ENCODE results near the gene CXCR1.

CXCR1 gene

DNA sequence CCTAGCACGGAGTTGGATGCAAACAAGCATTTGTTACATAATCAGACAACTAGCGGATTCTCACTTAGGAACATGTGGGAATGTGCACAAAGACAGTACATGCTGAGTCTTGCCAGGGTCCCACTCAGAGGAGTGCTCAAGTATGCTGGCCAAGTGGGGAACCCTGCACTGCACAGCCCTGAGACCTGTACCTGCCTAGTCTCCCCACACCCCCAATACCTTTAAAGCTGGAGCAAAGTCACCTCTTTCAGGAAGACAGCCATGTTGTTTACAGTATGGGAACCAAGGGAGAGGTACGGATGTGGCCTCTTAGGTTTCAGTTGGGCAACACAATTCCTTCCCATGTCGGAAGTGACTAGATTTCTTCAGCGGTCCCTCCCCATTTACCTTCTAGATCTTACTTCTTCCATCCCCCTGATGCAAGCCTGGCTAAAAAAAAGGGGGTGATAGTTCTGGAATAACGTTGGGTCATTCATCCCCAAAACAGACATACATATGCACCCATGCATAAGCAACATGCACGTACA lies 10.7 kb downstream of the CXCR1 start:
- Histone ChIP-seq H3K4me1 (ENCODE audit: control insufficient read depth in 1 of 2, insufficient read depth in 2 of 2, low read length in 2 of 2) (no peaks in the 10 kb centered on the region), H3K9me3 (ENCODE audit: control insufficient read depth in 1 of 2, low read length in 2 of 2) (no peaks in the 10 kb centered on the region), H3K36me3 (ENCODE audit: control insufficient read depth in 1 of 2, insufficient read depth in 2 of 2, low read length in 2 of 2) (no peaks in the 10 kb centered on the region), H3K27me3 (ENCODE audit: low read depth, low read length) (no peaks in the 10 kb centered on the region), H3K27ac (ENCODE audit: low read length) (no peak overlapping the region), H3K4me3 (ENCODE audit: low read depth in 1 of 2, low read length in 2 of 2) (no peak overlapping the region)

GRCh38 chr2:218152777-218153176 lies 14.0 kb downstream of the CXCR1 start:
- Histone ChIP-seq H3K27ac (ENCODE audit: low read length) (no peak overlapping the region), H3K4me3 (ENCODE audit: low read depth in 1 of 2, low read length in 2 of 2) (no peak overlapping the region), H3K27me3 (ENCODE audit: low read depth, low read length) (no peaks in the 10 kb centered on the region), H3K9me3 (ENCODE audit: control insufficient read depth in 1 of 2, low read length in 2 of 2) (no peaks in the 10 kb centered on the region), H3K36me3 (ENCODE audit: control insufficient read depth in 1 of 2, insufficient read depth in 2 of 2, low read length in 2 of 2) (no peaks in the 10 kb centered on the region), H3K4me1 (ENCODE audit: control insufficient read depth in 1 of 2, insufficient read depth in 2 of 2, low read length in 2 of 2) (no peaks in the 10 kb centered on the region)

DNA sequence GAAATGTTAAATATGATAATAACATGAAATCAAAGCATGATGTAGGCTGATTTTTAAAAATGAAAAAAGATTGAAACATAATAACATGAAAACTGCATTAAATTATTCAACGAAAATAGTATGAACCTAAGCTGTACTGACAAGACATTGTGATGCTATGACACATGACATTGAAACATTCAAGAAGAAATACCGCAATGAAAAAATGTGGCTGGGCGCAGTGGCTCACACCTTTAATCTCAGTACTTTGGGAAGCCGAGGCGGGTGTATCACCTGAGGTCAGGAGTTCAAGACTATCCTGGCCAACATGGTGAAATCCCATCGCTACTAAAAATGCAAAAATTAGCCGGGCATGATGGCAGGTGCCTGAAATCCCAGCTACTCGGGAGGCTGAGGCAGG lies 14.6 kb downstream of the CXCR1 start:
- no peaks in the 10 kb centered on the region for H3K9me3 ChIP-seq (ENCODE audit: control insufficient read depth in 1 of 2, low read length in 2 of 2)
- H3K4me1 ChIP-seq (ENCODE audit: control insufficient read depth in 1 of 2, insufficient read depth in 2 of 2, low read length in 2 of 2): no peaks in the 10 kb centered on the region
- no peaks in the 10 kb centered on the region for H3K27me3 ChIP-seq (ENCODE audit: low read depth, low read length)
- no peak overlapping the region for H3K4me3 ChIP-seq (ENCODE audit: low read depth in 1 of 2, low read length in 2 of 2)
- no peaks in the 10 kb centered on the region for H3K36me3 ChIP-seq (ENCODE audit: control insufficient read depth in 1 of 2, insufficient read depth in 2 of 2, low read length in 2 of 2)
- no peak overlapping the region for H3K27ac ChIP-seq (ENCODE audit: low read length)

- Histone ChIP-seq H3K4me3 (ENCODE audit: low read depth in 1 of 2, low read length in 2 of 2) (no peak overlapping the region), H3K27ac (ENCODE audit: low read length) (no peak overlapping the region), H3K36me3 (ENCODE audit: control insufficient read depth in 1 of 2, insufficient read depth in 2 of 2, low read length in 2 of 2) (no peaks in the 10 kb centered on the region), H3K4me1 (ENCODE audit: control insufficient read depth in 1 of 2, insufficient read depth in 2 of 2, low read length in 2 of 2) (no peaks in the 10 kb centered on the region), H3K27me3 (ENCODE audit: low read depth, low read length) (no peaks in the 10 kb centered on the region), H3K9me3 (ENCODE audit: control insufficient read depth in 1 of 2, low read length in 2 of 2) (no peaks in the 10 kb centered on the region)
These were observed 16.8 kb downstream of the CXCR1 start for GRCh38 chr2:218149848-218150440.

GRCh38 chr2:218149098-218149497 lies 17.7 kb downstream of the CXCR1 start:
- Histone ChIP-seq H3K27me3 (ENCODE audit: low read depth, low read length) (no peaks in the 10 kb centered on the region), H3K4me3 (ENCODE audit: low read depth in 1 of 2, low read length in 2 of 2) (no peak overlapping the region), H3K36me3 (ENCODE audit: control insufficient read depth in 1 of 2, insufficient read depth in 2 of 2, low read length in 2 of 2) (no peaks in the 10 kb centered on the region), H3K27ac (ENCODE audit: low read length) (no peak overlapping the region), H3K4me1 (ENCODE audit: control insufficient read depth in 1 of 2, insufficient read depth in 2 of 2, low read length in 2 of 2) (no peaks in the 10 kb centered on the region), H3K9me3 (ENCODE audit: control insufficient read depth in 1 of 2, low read length in 2 of 2) (no peaks in the 10 kb centered on the region)

- no peaks in the 10 kb centered on the region for H3K36me3 ChIP-seq (ENCODE audit: control insufficient read depth in 1 of 2, insufficient read depth in 2 of 2, low read length in 2 of 2)
- no peak overlapping the region for H3K27ac ChIP-seq (ENCODE audit: low read length)
These were observed 20.7 kb downstream of the CXCR1 start for GRCh38 chr2:218146056-218146455.

DNA sequence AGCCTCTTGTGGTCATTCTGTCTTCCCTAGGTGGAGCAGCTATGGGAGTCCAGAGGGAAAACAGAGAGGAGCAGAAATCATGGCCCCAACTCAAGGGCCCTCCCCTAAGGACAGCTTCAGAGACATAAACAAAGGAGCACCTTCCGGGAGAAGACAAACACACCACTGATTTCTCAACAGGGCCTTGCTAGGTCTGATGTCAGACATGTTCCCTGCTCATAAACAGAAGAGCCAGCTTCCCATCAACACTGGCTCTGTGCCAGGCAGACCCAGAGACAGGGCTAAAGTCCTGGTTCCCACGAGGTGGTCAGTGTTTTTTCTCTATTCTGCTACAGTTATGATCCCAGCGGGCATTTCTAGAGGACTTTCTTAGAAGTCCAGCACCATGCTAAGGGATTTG lies 21.6 kb downstream of the CXCR1 start:
- Histone ChIP-seq H3K9me3 (ENCODE audit: control insufficient read depth in 1 of 2, low read length in 2 of 2) (no peaks in the 10 kb centered on the region), H3K27me3 (ENCODE audit: low read depth, low read length) (no peaks in the 10 kb centered on the region), H3K4me1 (ENCODE audit: control insufficient read depth in 1 of 2, insufficient read depth in 2 of 2, low read length in 2 of 2) (no peaks in the 10 kb centered on the region), H3K4me3 (ENCODE audit: low read depth in 1 of 2, low read length in 2 of 2) (no peak overlapping the region), H3K27ac (ENCODE audit: low read length) (peak overlapping the region; percentile 6), H3K36me3 (ENCODE audit: control insufficient read depth in 1 of 2, insufficient read depth in 2 of 2, low read length in 2 of 2) (no peaks in the 10 kb centered on the region)

More at GRCh38 chr2:218146056-218146455, 20.7 kb downstream of the CXCR1 start:
- Histone ChIP-seq H3K9me3 (ENCODE audit: control insufficient read depth in 1 of 2, low read length in 2 of 2) (no peaks in the 10 kb centered on the region), H3K4me1 (ENCODE audit: control insufficient read depth in 1 of 2, insufficient read depth in 2 of 2, low read length in 2 of 2) (no peaks in the 10 kb centered on the region), H3K4me3 (ENCODE audit: low read depth in 1 of 2, low read length in 2 of 2) (no peak overlapping the region), H3K27me3 (ENCODE audit: low read depth, low read length) (no peaks in the 10 kb centered on the region)

DNA sequence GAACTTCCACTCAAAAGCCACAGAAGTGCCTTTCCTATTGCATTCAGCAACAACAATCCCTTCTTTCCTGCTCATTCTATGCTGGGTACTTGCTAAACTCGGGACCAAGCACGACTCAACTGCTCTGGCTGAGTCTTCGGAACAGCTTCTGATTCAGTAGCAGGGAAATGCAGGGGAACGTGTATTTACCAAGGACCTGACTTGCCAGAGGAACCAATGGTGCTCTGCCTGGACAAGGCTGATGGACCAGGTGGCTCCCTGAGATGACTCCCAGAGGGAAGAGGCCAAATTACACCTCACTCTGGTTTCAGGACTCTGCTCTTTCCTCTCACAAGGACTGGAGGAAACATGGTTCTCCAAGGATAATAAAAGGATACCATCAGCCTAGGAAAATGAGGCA lies 28.7 kb downstream of the CXCR1 start:
- H3K4me3 ChIP-seq (ENCODE audit: low read depth in 1 of 2, low read length in 2 of 2): no peak overlapping the region
- H3K27me3 ChIP-seq (ENCODE audit: low read depth, low read length): no peaks in the 10 kb centered on the region
- no peaks in the 10 kb centered on the region for H3K9me3 ChIP-seq (ENCODE audit: control insufficient read depth in 1 of 2, low read length in 2 of 2)
- no peak overlapping the region for H3K27ac ChIP-seq (ENCODE audit: low read length)
- H3K36me3 ChIP-seq (ENCODE audit: control insufficient read depth in 1 of 2, insufficient read depth in 2 of 2, low read length in 2 of 2): no peaks in the 10 kb centered on the region
- H3K4me1 ChIP-seq (ENCODE audit: control insufficient read depth in 1 of 2, insufficient read depth in 2 of 2, low read length in 2 of 2): no peaks in the 10 kb centered on the region

GRCh38 chr2:218137514-218137913 lies 29.2 kb downstream of the CXCR1 start:
- Histone ChIP-seq H3K36me3 (ENCODE audit: control insufficient read depth in 1 of 2, insufficient read depth in 2 of 2, low read length in 2 of 2) (no peaks in the 10 kb centered on the region), H3K4me3 (ENCODE audit: low read depth in 1 of 2, low read length in 2 of 2) (no peak overlapping the region), H3K4me1 (ENCODE audit: control insufficient read depth in 1 of 2, insufficient read depth in 2 of 2, low read length in 2 of 2) (no peaks in the 10 kb centered on the region), H3K9me3 (ENCODE audit: control insufficient read depth in 1 of 2, low read length in 2 of 2) (no peaks in the 10 kb centered on the region), H3K27me3 (ENCODE audit: low read depth, low read length) (no peaks in the 10 kb centered on the region), H3K27ac (ENCODE audit: low read length) (no peak overlapping the region)

DNA sequence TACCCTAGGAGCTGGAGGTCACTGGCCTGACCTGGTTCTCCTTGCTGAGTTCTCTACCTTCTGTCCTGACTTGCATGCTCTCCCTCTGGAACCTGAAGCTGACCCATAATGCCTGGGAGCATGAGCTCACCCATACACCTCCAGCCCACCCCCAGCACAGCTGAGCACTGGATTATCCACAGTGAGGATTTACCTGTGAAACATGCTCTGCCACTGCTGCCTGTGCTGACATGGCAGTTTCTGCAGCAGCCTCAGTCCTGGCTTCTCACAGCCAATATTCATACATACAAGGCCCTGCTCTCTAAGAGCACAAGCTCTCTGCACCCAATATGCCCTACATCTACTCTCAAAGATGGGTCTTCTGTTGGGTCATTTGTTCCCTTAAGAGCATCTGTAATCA lies 35.9 kb downstream of the CXCR1 start:
- H3K4me3 ChIP-seq (ENCODE audit: low read depth in 1 of 2, low read length in 2 of 2): no peak overlapping the region
- H3K36me3 ChIP-seq (ENCODE audit: control insufficient read depth in 1 of 2, insufficient read depth in 2 of 2, low read length in 2 of 2): no peaks in the 10 kb centered on the region
- H3K9me3 ChIP-seq (ENCODE audit: control insufficient read depth in 1 of 2, low read length in 2 of 2): no peaks in the 10 kb centered on the region
- H3K27ac ChIP-seq (ENCODE audit: low read length): no peak overlapping the region
- no peaks in the 10 kb centered on the region for H3K27me3 ChIP-seq (ENCODE audit: low read depth, low read length)
- no peaks in the 10 kb centered on the region for H3K4me1 ChIP-seq (ENCODE audit: control insufficient read depth in 1 of 2, insufficient read depth in 2 of 2, low read length in 2 of 2)

DNA sequence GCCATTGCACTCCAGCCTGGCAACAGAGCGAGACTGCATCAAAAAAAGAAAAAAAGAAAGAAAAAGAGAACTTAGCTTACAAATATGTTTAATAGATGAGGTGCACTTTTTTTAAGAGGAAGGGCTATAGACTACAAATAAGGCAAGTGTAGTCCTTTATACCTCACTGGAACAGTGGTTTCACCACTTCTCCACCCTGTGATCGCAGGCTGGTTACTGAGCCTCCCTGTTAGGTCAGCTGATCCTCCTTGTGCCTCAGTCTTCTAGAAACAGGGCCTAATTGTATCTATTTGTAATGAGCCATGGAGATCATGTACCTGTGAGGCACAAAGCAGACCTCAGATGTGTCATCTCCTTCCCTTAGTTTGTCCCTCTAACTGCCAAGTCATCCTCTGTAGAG lies 36.4 kb downstream of the CXCR1 start:
- no peaks in the 10 kb centered on the region for H3K27me3 ChIP-seq (ENCODE audit: low read depth, low read length)
- H3K4me3 ChIP-seq (ENCODE audit: low read depth in 1 of 2, low read length in 2 of 2): no peak overlapping the region
- no peaks in the 10 kb centered on the region for H3K9me3 ChIP-seq (ENCODE audit: control insufficient read depth in 1 of 2, low read length in 2 of 2)
- no peaks in the 10 kb centered on the region for H3K4me1 ChIP-seq (ENCODE audit: control insufficient read depth in 1 of 2, insufficient read depth in 2 of 2, low read length in 2 of 2)
- H3K27ac ChIP-seq (ENCODE audit: low read length): no peak overlapping the region
- no peaks in the 10 kb centered on the region for H3K36me3 ChIP-seq (ENCODE audit: control insufficient read depth in 1 of 2, insufficient read depth in 2 of 2, low read length in 2 of 2)

DNA sequence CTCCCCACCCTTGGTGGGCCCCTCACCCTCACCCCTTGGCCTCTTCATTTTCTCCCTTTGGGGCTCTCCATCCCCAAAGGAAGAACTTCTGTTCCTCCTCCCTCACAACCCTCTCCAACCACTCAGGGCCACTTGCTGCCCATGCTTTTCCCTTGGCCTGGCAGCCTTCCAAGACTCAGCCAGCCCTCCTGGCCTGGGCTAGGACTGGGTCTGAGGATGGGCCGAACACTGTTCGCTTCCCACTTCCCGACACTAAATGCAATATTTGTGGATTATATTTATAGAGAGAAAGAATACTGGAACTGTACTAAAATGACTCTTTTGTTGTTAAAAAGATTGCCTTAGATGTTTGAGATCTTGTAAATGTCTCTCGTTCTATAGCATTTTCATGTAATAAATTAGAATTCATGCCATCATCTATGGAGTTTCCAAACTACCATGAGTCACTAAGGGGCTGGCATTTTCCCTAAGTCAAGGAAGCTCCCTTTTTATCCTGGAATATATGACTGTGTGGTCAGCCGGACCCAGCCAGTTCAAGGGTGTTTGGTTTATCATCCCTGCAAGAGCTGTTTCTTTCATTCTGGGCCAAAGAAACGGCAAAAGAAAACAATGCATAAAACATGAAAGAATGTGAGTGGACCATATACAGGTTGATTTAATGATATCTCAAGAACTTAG lies 37.2 kb downstream of the CXCR1 start:
- H3K9me3 ChIP-seq (ENCODE audit: control insufficient read depth in 1 of 2, low read length in 2 of 2): no peaks in the 10 kb centered on the region
- no peaks in the 10 kb centered on the region for H3K4me1 ChIP-seq (ENCODE audit: control insufficient read depth in 1 of 2, insufficient read depth in 2 of 2, low read length in 2 of 2)
- H3K36me3 ChIP-seq (ENCODE audit: control insufficient read depth in 1 of 2, insufficient read depth in 2 of 2, low read length in 2 of 2): no peaks in the 10 kb centered on the region
- H3K27ac ChIP-seq (ENCODE audit: low read length): no peak overlapping the region
- H3K4me3 ChIP-seq (ENCODE audit: low read depth in 1 of 2, low read length in 2 of 2): no peak overlapping the region
- no peaks in the 10 kb centered on the region for H3K27me3 ChIP-seq (ENCODE audit: low read depth, low read length)

All from muscle layer of duodenum (tissue), 2 donors.